IMR-90 (cell line): Measurements from ENCODE around the gene MAST1. TPM values are rescaled to one million over a fixed set of nuclear protein-coding genes. Genes with fewer than 3 reads are reported as not detected.

Experiments
- ATAC-seq: fragments of 200-7000 bp; cut with Tn5 transposase; 2 replicates; pipeline ENCODE4 v1.9.1; 2020; ENCODE audit warnings: low read depth, mild to moderate bottlenecking, moderate library complexity
- BruUV-seq: library from RNA; stranded (reverse); fragments of 400-500 nt; replicated peaks from 2 replicates; lab custom pipeline; 2021; lab: Mats Ljungman, UMichigan
- CTCF ChIA-PET: fragments of 300-600 bp; formaldehyde crosslinking; extraction: SDS; loops from one replicate; lab custom pipeline; 2021; ENCODE audit warnings: antibody characterized with exemption; lab: Yijun Ruan, JAX
- POLR2A ChIA-PET: fragments of 300-600 bp; sonication (Branson Sonifier 250); formaldehyde crosslinking; loops from one replicate; lab custom pipeline; 2022; ENCODE audit warnings: antibody characterized with exemption; ENCODE audit not compliant: unreplicated experiment; lab: Charles Lee
- DNase-seq: peaks from one replicate; pipeline ENCODE4 v3.0.0; 2013
- H2AFZ ChIP-seq: replicated peaks from 2 replicates; pipeline ENCODE3; 2013; ENCODE audit warnings: low read length, mild to moderate bottlenecking; ENCODE audit not compliant: poor library complexity
- H2AK5ac ChIP-seq: 2 replicates; pipeline ENCODE4 v1.6.1; 2013; ENCODE audit warnings: low read depth, low read length, inconsistent platforms
- H2AK9ac ChIP-seq: replicated peaks from 2 replicates; pipeline ENCODE3; 2013; ENCODE audit warnings: mild to moderate bottlenecking, low read depth, low read length, moderate library complexity; ENCODE audit not compliant: poor library complexity
- H2BK120ac ChIP-seq: 2 replicates; pipeline ENCODE4 v1.6.1; 2013; ENCODE audit warnings: low read depth, low read length, inconsistent platforms
- H2BK15ac ChIP-seq: 3 replicates; pipeline ENCODE4 v1.6.1; 2013; ENCODE audit warnings: low read depth, low read length, inconsistent platforms
- H2BK20ac ChIP-seq: 2 replicates; pipeline ENCODE4 v1.6.1; 2013; ENCODE audit warnings: low read depth, mild to moderate bottlenecking, inconsistent platforms, low read length, moderate library complexity
- H2BK5ac ChIP-seq: 2 replicates; pipeline ENCODE4 v1.6.1; 2013; ENCODE audit warnings: mild to moderate bottlenecking, low read depth, low read length, inconsistent platforms; ENCODE audit not compliant: poor library complexity, severe bottlenecking
- H3K14ac ChIP-seq: replicated peaks from 2 replicates; pipeline ENCODE4 v1.6.1; 2013; ENCODE audit warnings: low read depth, low read length, inconsistent platforms
- H3K18ac ChIP-seq: 2 replicates; pipeline ENCODE4 v1.6.1; 2013; ENCODE audit warnings: low read depth, low read length, control low read depth
- H3K23ac ChIP-seq: 2 replicates; pipeline ENCODE4 v1.6.1; 2013; ENCODE audit warnings: low read depth, low read length, inconsistent platforms
- H3K27ac ChIP-seq: 2 replicates; pipeline ENCODE4 v1.5.1; 2013; ENCODE audit warnings: mild to moderate bottlenecking, control low read depth, low read length; ENCODE audit not compliant: insufficient read depth
- H3K27me3 ChIP-seq: 2 replicates; pipeline ENCODE4 v1.6.1; 2013; ENCODE audit warnings: low read length; ENCODE audit not compliant: control insufficient read depth, insufficient read depth
- H3K36me3 ChIP-seq: 2 replicates; pipeline ENCODE4 v1.6.1; 2013; ENCODE audit warnings: low read length, mixed read lengths; ENCODE audit not compliant: control insufficient read depth, insufficient read depth
- H3K4ac ChIP-seq: 2 replicates; pipeline ENCODE4 v1.6.1; 2013; ENCODE audit warnings: low read depth, low read length, inconsistent platforms
- H3K4me1 ChIP-seq: 2 replicates; pipeline ENCODE4 v1.6.1; 2013; ENCODE audit warnings: low read length, mixed read lengths; ENCODE audit not compliant: control insufficient read depth, insufficient read depth
- H3K4me2 ChIP-seq: 2 replicates; pipeline ENCODE4 v1.6.1; 2013; ENCODE audit warnings: low read depth, mild to moderate bottlenecking, control low read depth, low read length, moderate library complexity
- H3K4me3 ChIP-seq: 2 replicates; pipeline ENCODE4 v1.5.1; 2013; ENCODE audit warnings: low read depth, mild to moderate bottlenecking, control low read depth, low read length, moderate library complexity; ENCODE audit not compliant: insufficient read depth
- H3K56ac ChIP-seq: 2 replicates; pipeline ENCODE4 v1.6.1; 2013; ENCODE audit warnings: low read length, inconsistent platforms; ENCODE audit not compliant: insufficient read depth; ENCODE audit errors: extremely low read depth
- H3K79me1 ChIP-seq, 2 experiments: 2 replicates each; pipeline ENCODE4 v1.6.1; 2013; ENCODE audit warnings: low read length in 2 of 2, inconsistent platforms in 1 of 2, low read depth in 1 of 2
- H3K9ac ChIP-seq: 2 replicates; pipeline ENCODE4 v1.6.1; 2013; ENCODE audit warnings: low read depth, low read length, control low read depth
- H3K9me1 ChIP-seq: 2 replicates; pipeline ENCODE4 v1.6.1; 2013; ENCODE audit warnings: low read length, inconsistent platforms; ENCODE audit not compliant: insufficient read depth
- H3K9me3 ChIP-seq: 2 replicates; pipeline ENCODE4 v1.6.1; 2013; ENCODE audit warnings: low read length; ENCODE audit not compliant: control insufficient read depth, insufficient read depth
- H4K20me1 ChIP-seq: 2 replicates; pipeline ENCODE4 v1.6.1; 2013; ENCODE audit warnings: low read length, inconsistent platforms; ENCODE audit not compliant: insufficient read depth
- H4K5ac ChIP-seq: 2 replicates; pipeline ENCODE4 v1.6.1; 2013; ENCODE audit warnings: mild to moderate bottlenecking, low read depth, low read length, control low read depth
- H4K8ac ChIP-seq, 2 experiments: 2 replicates each; pipeline ENCODE4 v1.6.1; 2013; ENCODE audit warnings: low read depth in 2 of 2, low read length in 2 of 2, control low read depth in 1 of 2, inconsistent platforms in 1 of 2
- H4K91ac ChIP-seq: 2 replicates; pipeline ENCODE4 v1.6.1; 2013; ENCODE audit warnings: low read depth, low read length, inconsistent platforms; ENCODE audit not compliant: insufficient read depth
- BHLHE40 ChIP-seq: fragments of 150-350 bp; IDR thresholded peaks from 2 replicates; pipeline ENCODE4 v1.6.1; 2016; ENCODE audit warnings: mild to moderate bottlenecking, low read depth, low read length
- MAFK ChIP-seq: IDR thresholded peaks from 2 replicates; pipeline ENCODE4 v1.6.1; 2012; ENCODE audit warnings: low read depth, low read length, improper control_type of control experiment
- MXI1 ChIP-seq: IDR thresholded peaks from 2 replicates; pipeline ENCODE4 v1.6.1; 2012; ENCODE audit warnings: low read depth, mild to moderate bottlenecking, low read length, moderate library complexity, borderline replicate concordance
- USF2 ChIP-seq: fragments of 150-350 bp; IDR thresholded peaks from 2 replicates; pipeline ENCODE4 v1.6.1; 2017; ENCODE audit warnings: mild to moderate bottlenecking, antibody characterized with exemption, low read length, low read depth
- WGBS, 2 experiments: methylation state at CpG; one replicate each; pipeline versions ENCODE4 v1.1.5 to v1.1.7; 2013; ENCODE audit warnings: missing lambda C conversion rate in 2 of 2; ENCODE audit not compliant: insufficient read length in 1 of 2; ENCODE audit errors: extremely low coverage in 2 of 2; 5-methylcytosine and 5-hydroxymethylcytosine counted together
- dilution Hi-C: fragments of 300-500 bp; cut with HindIII; formaldehyde crosslinking; loops from one replicate; pipeline ENCODE4 v1.14.3; 2018; ENCODE audit warnings: low sequenced_read_pairs; ENCODE audit not compliant: unreplicated experiment
- in situ Hi-C: fragments of 300-500 bp; cut with MboI; formaldehyde crosslinking; loops from 3 replicates; pipeline ENCODE4 v1.14.3; 2019; ENCODE audit warnings: low sequenced_read_pairs, inconsistent platforms, mixed read lengths
- intact Hi-C: fragments of 100-400 bp; cut with micrococcal nuclease; formaldehyde crosslinking; loops from 2 replicates; pipeline ENCODE4 v1.10.0; 2022
- polyA plus RNA-seq, 3 experiments: library from polyadenylated mRNA; depleted of rRNA; stranded (reverse); fragments of >200 nt; gene quantifications; 2 replicates each; pipeline ENCODE4 v1.2.3, GENCODE V29; 2012; ENCODE audit warnings: low replicate concordance in 1 of 3
- total RNA-seq: library from RNA; depleted of rRNA; stranded (reverse); fragments of >200 nt; gene quantifications from 2 replicates; pipeline ENCODE4 v1.2.3, GENCODE V29; 2012

The MAST1 gene
- total and polyA plus RNA-seq, 2 of the 4 experiments (the other 2 are of a cell fraction), result 0.56 to 1.1 TPM

GRCh38 chr19:12836529-12836863 lies 1.8 kb upstream of the MAST1 start:
- no peak overlapping the region for H4K8ac ChIP-seq
- no peak overlapping the region for H3K4me2 ChIP-seq
- no peak overlapping the region for H2AK5ac ChIP-seq
- H3K4me1 ChIP-seq, result peaks cover 4% of the 10 kb centered on the region; the same call in 1 of the 2 replicates
- H4K5ac ChIP-seq, result no peak overlapping the region
- H2BK15ac ChIP-seq, result no peak overlapping the region
- no peak overlapping the region for H2BK5ac ChIP-seq
- in situ Hi-C loops (loop anchor here (5.0 kb wide), 1 partner anchor 64 kb away; no protein-coding TSS in a partner anchor), intact Hi-C loops (no loop called here), dilution Hi-C loops (no loop called here)
- no peak overlapping the region for H3K56ac ChIP-seq
- no peak overlapping the region for H3K4ac ChIP-seq
- no peak for ATAC-seq
- H3K9ac ChIP-seq, result no peak overlapping the region
- no peak overlapping the region for H2AFZ ChIP-seq
- H4K20me1 ChIP-seq, result peaks cover 19% of the 10 kb centered on the region
- H3K9me3 ChIP-seq, result no peaks in the 10 kb centered on the region; the same call in 1 of the 2 replicates
- H2AK9ac ChIP-seq, result no peak overlapping the region
- H3K14ac ChIP-seq, result no peak overlapping the region
- H2BK120ac ChIP-seq, result no peak overlapping the region
- H3K4me3 ChIP-seq, result no peak overlapping the region
- TF ChIP-seq MAFK (no peak), BHLHE40 (no peak), MXI1 (no peak), USF2 (no peak)
- no peak overlapping the region for H3K18ac ChIP-seq
- peaks cover 70% of the 10 kb centered on the region for H3K27me3 ChIP-seq
- no peaks in the 10 kb centered on the region for H3K36me3 ChIP-seq
- H2BK20ac ChIP-seq, result no peak overlapping the region
- no peaks in the 10 kb centered on the region for H3K79me1 ChIP-seq
- no TSS peak for BruUV-seq
- DNase-seq, result no peak
- H3K9me1 ChIP-seq, result peaks cover 8% of the 10 kb centered on the region; the same call in 1 of the 2 replicates
- no peak overlapping the region for H3K23ac ChIP-seq
- no peak overlapping the region for H3K27ac ChIP-seq
- ChIA-PET POLR2A (no interaction called here), CTCF (interaction anchor here (1.2 to 1.3 kb wide), 2 partner anchors 10 to 12 kb away, joined by 5 to 6 read pairs; no protein-coding TSS in a partner anchor)
- no CpG with 5 or more reads among the region's 6 CpGs for WGBS, 2 experiments
- no peak overlapping the region for H4K91ac ChIP-seq
